K562 (cell line): Measurements from ENCODE around the gene LRRC15. TPM values are rescaled to one million over a fixed set of nuclear protein-coding genes. Genes with fewer than 3 reads are reported as not detected.

Experiments
- ATAC-seq: fragments of 200-7000 bp; cut with Tn5 transposase; 3 replicates; pipeline ENCODE4 v1.9.1; 2020; ENCODE audit warnings: moderate library complexity
- BruUV-seq: library from RNA; stranded (reverse); fragments of 400-500 nt; replicated peaks from 2 replicates; lab custom pipeline; 2021; lab: Mats Ljungman, UMichigan
- CTCF ChIA-PET: fragments of 300-600 bp; formaldehyde crosslinking; extraction: SDS; loops from one replicate; lab custom pipeline; 2021; ENCODE audit warnings: low intra/inter-chr PET ratio; lab: Yijun Ruan, JAX
- POLR2A ChIA-PET: fragments of 300-600, 350-650 bp; sonication (Branson Sonifier 250); formaldehyde crosslinking; extraction: SDS; loops from one replicate; lab custom pipeline; 2021; ENCODE audit warnings: antibody characterized with exemption, inconsistent platforms; lab: Yijun Ruan, JAX
- DNase-seq, 4 experiments: peaks; one replicate each; pipeline versions ENCODE4 v3.0.0 to v3.0.0-alpha.2; 2011 to 2018; ENCODE audit warnings: low spot score in 3 of 4, mixed read lengths in 3 of 4; ENCODE audit errors: extremely low read depth in 1 of 4
- FAIRE-seq: peaks from 2 replicates; lab custom pipeline; 2011; peaks lifted over from hg19 to GRCh38; lab: Jason Lieb, UNC
- H2AFZ ChIP-seq: 2 replicates; pipeline ENCODE4 v1.6.0; 2011; ENCODE audit warnings: low read depth, low read length, control low read depth, inconsistent platforms
- H3K27ac ChIP-seq: fragments of 200-600 bp; 3 replicates; pipeline ENCODE4 v1.8.0; 2011; ENCODE audit warnings: low read depth, mild to moderate bottlenecking, control low read depth, inconsistent platforms, low read length, moderate library complexity, mixed read lengths; ENCODE audit errors: extremely low read depth
- H3K27me3 ChIP-seq, 2 experiments: fragments of 300-600 bp in 1 of 2; 2 replicates in 1 of 2; 3 replicates in 1 of 2; pipeline versions ENCODE4 v1.6.0 to v1.8.0; 2011; ENCODE audit warnings: inconsistent platforms in 2 of 2, low read length in 2 of 2, mild to moderate bottlenecking in 1 of 2, mixed read lengths in 1 of 2, moderate library complexity in 1 of 2; ENCODE audit not compliant: control insufficient read depth in 2 of 2, insufficient read depth in 2 of 2
- H3K36me3 ChIP-seq: fragments of 300-600 bp; 3 replicates; pipeline ENCODE4 v1.8.0; 2011; ENCODE audit warnings: mild to moderate bottlenecking, low read length, inconsistent platforms; ENCODE audit not compliant: control insufficient read depth, insufficient read depth
- H3K4me1 ChIP-seq, 2 experiments: fragments of 200-600 bp in 1 of 2; replicated peaks in 1 of 2; 2 replicates in 1 of 2; 3 replicates in 1 of 2; pipeline versions ENCODE4 v1.5.1 to v1.8.0; 2011; ENCODE audit warnings: inconsistent platforms in 2 of 2, low read length in 2 of 2, mild to moderate bottlenecking in 1 of 2, mixed read lengths in 1 of 2, moderate library complexity in 1 of 2; ENCODE audit not compliant: control insufficient read depth in 2 of 2, insufficient read depth in 2 of 2
- H3K4me2 ChIP-seq: 2 replicates; pipeline ENCODE4 v1.6.1; 2011; ENCODE audit warnings: low read length, control low read depth, inconsistent platforms, mixed read lengths; ENCODE audit not compliant: insufficient read depth
- H3K4me3 ChIP-seq: fragments of 200-600 bp; sonication (generic), shearing (Covaris generic); 2 replicates; pipeline ENCODE4 v1.5.1; 2016; ENCODE audit warnings: control low read depth, inconsistent platforms
- H3K79me2 ChIP-seq: fragments of 200-600 bp; 3 replicates; pipeline ENCODE4 v1.8.0; 2011; ENCODE audit warnings: low read length, inconsistent platforms; ENCODE audit not compliant: control insufficient read depth, insufficient read depth
- H3K9ac ChIP-seq, 2 experiments: 2 replicates each; pipeline versions ENCODE4 v1.6.0 to v1.6.1; 2011; ENCODE audit warnings: low read depth in 2 of 2, low read length in 2 of 2, control low read depth in 1 of 2, inconsistent platforms in 1 of 2, mild to moderate bottlenecking in 1 of 2, mixed read lengths in 1 of 2; ENCODE audit not compliant: insufficient read depth in 1 of 2
- H3K9me1 ChIP-seq: one replicate; pipeline ENCODE4 v1.6.0; 2011; ENCODE audit warnings: inconsistent platforms, mild to moderate bottlenecking, low read length, moderate library complexity; ENCODE audit not compliant: control insufficient read depth, insufficient read depth
- H3K9me3 ChIP-seq: replicated peaks from 2 replicates; pipeline ENCODE4 v1.5.1; 2011; ENCODE audit warnings: low read depth, low read length, inconsistent platforms; ENCODE audit not compliant: control insufficient read depth, insufficient read depth
- H4K20me1 ChIP-seq: replicated peaks from 2 replicates; pipeline ENCODE4 v1.6.1; 2011; ENCODE audit warnings: low read length, inconsistent platforms, mixed read lengths; ENCODE audit not compliant: control insufficient read depth, insufficient read depth
- ARID1B ChIP-seq: fragments of 450-650 bp; IDR thresholded peaks from 2 replicates; pipeline ENCODE4 v1.6.1; 2016; ENCODE audit warnings: antibody characterized with exemption, mild to moderate bottlenecking, inconsistent platforms
- CREM ChIP-seq: IDR thresholded peaks from 2 replicates; pipeline ENCODE4 v1.6.1; 2014; ENCODE audit warnings: antibody characterized with exemption, low read depth
- FOXK2 ChIP-seq, 2 experiments: fragments of 450-650 bp; IDR thresholded peaks in 1 of 2; conservative IDR thresholded peaks in 1 of 2; 2 replicates each; pipeline ENCODE4 v1.6.1; 2016; ENCODE audit warnings: low read depth in 2 of 2, mild to moderate bottlenecking in 1 of 2
- FOXM1 ChIP-seq, 2 experiments: fragments of 450-650 bp in 1 of 2; sonication (generic) in 1 of 2; formaldehyde crosslinking in 1 of 2; IDR thresholded peaks; 2 replicates each; pipeline versions ENCODE4 v1.6.1 to v1.9.0; 2017 to 2022; ENCODE audit warnings: low read depth in 2 of 2, mild to moderate bottlenecking in 2 of 2, missing genetic modification reagents in 1 of 2, moderate library complexity in 1 of 2
- MEF2D ChIP-seq: conservative IDR thresholded peaks from 2 replicates; pipeline ENCODE4 v1.6.1; 2016; ENCODE audit warnings: low read depth, missing genetic modification characterization, missing compliant biosample characterization
- MTA3 ChIP-seq: fragments of 450-650 bp; formaldehyde crosslinking; IDR thresholded peaks from 2 replicates; pipeline ENCODE4 v1.6.1; 2017; ENCODE audit warnings: mild to moderate bottlenecking, borderline replicate concordance
- MYBL2 ChIP-seq, 2 experiments: fragments of 450-650 bp in 1 of 2; sonication (generic) in 1 of 2; formaldehyde crosslinking in 1 of 2; IDR thresholded peaks; 2 replicates each; pipeline versions ENCODE4 v1.6.1 to v1.8.1; 2017 to 2022; ENCODE audit warnings: borderline replicate concordance in 1 of 2, inconsistent platforms in 1 of 2, low read depth in 1 of 2, mild to moderate bottlenecking in 1 of 2, missing genetic modification reagents in 1 of 2, moderate library complexity in 1 of 2
- NR2C1 ChIP-seq, 2 experiments: fragments of 450-650 bp; IDR thresholded peaks; 2 replicates each; pipeline ENCODE4 v1.6.1; 2017; ENCODE audit warnings: mild to moderate bottlenecking in 2 of 2, antibody characterized with exemption in 1 of 2, inconsistent platforms in 1 of 2, missing compliant biosample characterization in 1 of 2, missing genetic modification characterization in 1 of 2
- PPARD ChIP-seq: fragments of 250-450 bp; sonication (Bioruptor Pico); IDR thresholded peaks from 2 replicates; pipeline ENCODE4 v1.8.0; 2022; ENCODE audit warnings: inconsistent platforms, mild to moderate bottlenecking, moderate library complexity
- TAL1 ChIP-seq: fragments of 450-650 bp; IDR thresholded peaks from 2 replicates; pipeline ENCODE4 v1.6.1; 2016; ENCODE audit warnings: mild to moderate bottlenecking
- TCF3 ChIP-seq: sonication (generic); formaldehyde crosslinking; IDR thresholded peaks from 2 replicates; pipeline ENCODE4 v1.4.0; 2020; ENCODE audit warnings: mild to moderate bottlenecking, missing genetic modification reagents
- ZFP36 ChIP-seq: fragments of 150-350 bp; IDR thresholded peaks from 2 replicates; pipeline ENCODE4 v1.6.1; 2018; ENCODE audit warnings: low read length, low read depth; ENCODE audit not compliant: partially characterized antibody
- ZKSCAN8 ChIP-seq: fragments of 200-800 bp; sonication (Bioruptor generic); IDR thresholded peaks from 2 replicates; pipeline ENCODE4 v1.6.1; 2016; ENCODE audit warnings: missing genetic modification characterization, missing compliant biosample characterization
- WGBS: fragments of 100-300 bp; shearing (Covaris generic); methylation state at CpG from one replicate; pipeline ENCODE4 v1.1.6; 2016; ENCODE audit warnings: low coverage, mixed read lengths; ENCODE audit not compliant: insufficient coverage; ENCODE audit errors: missing lambda C conversion rate; 5-methylcytosine and 5-hydroxymethylcytosine counted together
- in situ Hi-C: fragments of 300-500 bp; cut with MboI; formaldehyde crosslinking; loops from 4 replicates; pipeline ENCODE4 v1.15.0; 2018; ENCODE audit warnings: inconsistent platforms, mixed read lengths
- intact Hi-C: fragments of 100-400 bp; cut with micrococcal nuclease; formaldehyde crosslinking; loops from 2 replicates; pipeline ENCODE4 v1.14.2; 2022
- polyA plus RNA-seq, 8 experiments: library from polyadenylated mRNA; depleted of rRNA in 4 of 8; stranded (reverse) in 5 of 8; unstranded in 3 of 8; fragments of >200 nt; fragmentation: Nextera tagmentation in 2 of 8; fragmentation: Illumina TruSeq in 1 of 8; extraction: Ambion mirVana in 2 of 8; extraction: Trizol in 1 of 8; gene quantifications; 2 replicates each; pipeline versions ENCODE4 v1.2.1 to v1.2.3, GENCODE V29; 2011 to 2014; ENCODE audit warnings: inconsistent platforms in 1 of 8, missing spikeins in 1 of 8
- total RNA-seq, 7 experiments: library from RNA; depleted of rRNA in 6 of 7; stranded (reverse); fragments of >200 nt in 6 of 7; fragmentation: Illumina TruSeq in 2 of 7; extraction: Trizol in 2 of 7; gene quantifications; 2 replicates each; pipeline versions ENCODE4 v1.2.1 to v1.2.3, GENCODE V29; 2011 to 2021; ENCODE audit warnings: low replicate concordance in 1 of 7
- TF ChIP-seq, protein P1 (sequence below): fragments of 450-650 bp; IDR thresholded peaks from 2 replicates; pipeline ENCODE4 v1.7.1; 2018; ENCODE audit warnings: mild to moderate bottlenecking, low read depth; ENCODE audit not compliant: partially characterized antibody
- TF ChIP-seq, protein P2 (sequence below): sonication (generic); formaldehyde crosslinking; IDR thresholded peaks from 2 replicates; pipeline ENCODE4 v1.8.0; 2022; ENCODE audit warnings: missing genetic modification reagents, mild to moderate bottlenecking, borderline replicate concordance
- TF ChIP-seq, protein P3 (sequence below): conservative IDR thresholded peaks from 2 replicates; pipeline ENCODE4 v1.6.1; 2011; ENCODE audit warnings: low read depth, mild to moderate bottlenecking, low read length; ENCODE audit not compliant: control insufficient read depth

LRRC15 gene
- total and polyA plus RNA-seq, 9 of the 15 experiments (the other 6 are each of a cell fraction or from before 2014, with no cell fraction given), result not detected

DNA sequence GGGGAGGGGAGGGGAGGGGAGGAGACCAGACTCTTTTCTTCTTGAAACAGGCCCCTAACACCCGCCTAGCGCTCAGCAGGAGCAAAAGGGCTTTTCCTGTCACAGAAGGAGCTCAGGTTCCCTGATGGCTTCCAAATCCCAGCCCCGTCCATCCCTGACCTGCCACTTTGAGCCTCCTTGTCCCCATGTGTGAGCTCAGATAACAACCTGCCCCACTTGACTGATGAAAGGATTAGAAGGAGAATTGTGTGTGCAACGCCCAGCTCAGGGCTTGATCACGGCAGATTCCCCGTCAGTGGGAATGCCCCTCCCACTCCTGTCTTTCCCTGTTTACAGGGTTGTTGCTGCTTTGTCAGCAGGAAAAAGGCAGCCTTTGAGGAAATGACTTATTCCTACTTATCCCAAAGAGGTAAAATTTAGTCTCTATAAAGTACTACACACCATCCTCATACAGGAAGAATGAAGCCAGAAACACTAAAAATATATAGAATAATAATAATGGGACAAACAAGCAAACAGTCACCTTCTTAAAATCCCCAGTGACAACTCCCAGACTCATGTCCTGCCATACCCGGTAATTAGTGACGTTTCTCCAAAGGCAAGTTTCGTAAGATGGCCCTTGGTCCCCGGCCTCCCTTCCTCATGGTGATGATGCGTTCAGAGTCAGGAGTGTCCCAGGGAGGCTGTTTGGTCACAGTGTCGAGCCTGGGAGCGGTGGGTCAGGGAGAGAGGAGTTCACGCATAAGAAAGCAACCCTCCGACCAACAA, 6.1 kb upstream of the LRRC15 start:
- DNase-seq (peak in 3 of 4 experiments; percentile 25 to 34 (median 28)), FAIRE-seq (no peak), ATAC-seq (no peak; the same call in 2 of the 3 replicates)
- no peak overlapping the region for H3K27ac ChIP-seq
- H3K4me1 ChIP-seq, result no peaks in the 10 kb centered on the region
- no peak overlapping the region for H2AFZ ChIP-seq
- H3K9me3 ChIP-seq, result no peaks in the 10 kb centered on the region
- no peaks in the 10 kb centered on the region for H3K36me3 ChIP-seq
- in situ Hi-C loops, result no loop called here
- H3K9me1 ChIP-seq, result no peaks in the 10 kb centered on the region
- no peak overlapping the region for H3K4me3 ChIP-seq
- H3K27me3 ChIP-seq, result peaks cover 54 to 81% of the 10 kb centered on the region in 2 experiments
- H4K20me1 ChIP-seq, result peaks cover 3% of the 10 kb centered on the region; the same call in 1 of the 2 replicates
- intact Hi-C loops, result no loop called here
- 2% methylated on average over 12 of the region's 15 CpGs for WGBS
- ChIA-PET POLR2A (interaction anchor here (0.6 kb wide), 1 partner anchor 1537 kb away, joined by 3 read pairs; no protein-coding TSS in a partner anchor), CTCF (no interaction called here)
- H3K9ac ChIP-seq, result no peak overlapping the region
- BruUV-seq, result no TSS peak
- no peak overlapping the region for H3K4me2 ChIP-seq
- H3K79me2 ChIP-seq, result no peaks in the 10 kb centered on the region
- TF ChIP-seq FOXK2 (conservative IDR thresholded peaks at IDR 0.05 in 1 of 2, IDR thresholded peaks at IDR 0.05 in 1 of 2; ENCODE audit: low read depth in 2 of 2) (no peak), ARID1B (peak; percentile 25; the same call in 1 of the 2 replicates), TCF3 (CRISPR knock-in tag) (peak; percentile 52), ZKSCAN8 (no peak), FOXM1 (IDR thresholded peaks at IDR 0.05; ENCODE audit: low read depth) (no peak), FOXM1 (CRISPR knock-in tag; IDR thresholded peaks at IDR 0.05; ENCODE audit: low read depth) (no peak), MEF2D (tag) (no peak), MYBL2 (IDR thresholded peaks at IDR 0.05; ENCODE audit: low read depth) (no peak), MYBL2 (CRISPR knock-in tag; IDR thresholded peaks at IDR 0.05; ENCODE audit: borderline replicate concordance) (no peak), PPARD (CRISPR knock-in tag) (no peak), ZFP36 (no peak), MTA3 (no peak), NR2C1 (IDR thresholded peaks at IDR 0.05) (no peak), NR2C1 (tag; IDR thresholded peaks at IDR 0.05) (no peak), CREM (no peak), TAL1 (peak; percentile 35)
- TF ChIP-seq, protein P1, sequence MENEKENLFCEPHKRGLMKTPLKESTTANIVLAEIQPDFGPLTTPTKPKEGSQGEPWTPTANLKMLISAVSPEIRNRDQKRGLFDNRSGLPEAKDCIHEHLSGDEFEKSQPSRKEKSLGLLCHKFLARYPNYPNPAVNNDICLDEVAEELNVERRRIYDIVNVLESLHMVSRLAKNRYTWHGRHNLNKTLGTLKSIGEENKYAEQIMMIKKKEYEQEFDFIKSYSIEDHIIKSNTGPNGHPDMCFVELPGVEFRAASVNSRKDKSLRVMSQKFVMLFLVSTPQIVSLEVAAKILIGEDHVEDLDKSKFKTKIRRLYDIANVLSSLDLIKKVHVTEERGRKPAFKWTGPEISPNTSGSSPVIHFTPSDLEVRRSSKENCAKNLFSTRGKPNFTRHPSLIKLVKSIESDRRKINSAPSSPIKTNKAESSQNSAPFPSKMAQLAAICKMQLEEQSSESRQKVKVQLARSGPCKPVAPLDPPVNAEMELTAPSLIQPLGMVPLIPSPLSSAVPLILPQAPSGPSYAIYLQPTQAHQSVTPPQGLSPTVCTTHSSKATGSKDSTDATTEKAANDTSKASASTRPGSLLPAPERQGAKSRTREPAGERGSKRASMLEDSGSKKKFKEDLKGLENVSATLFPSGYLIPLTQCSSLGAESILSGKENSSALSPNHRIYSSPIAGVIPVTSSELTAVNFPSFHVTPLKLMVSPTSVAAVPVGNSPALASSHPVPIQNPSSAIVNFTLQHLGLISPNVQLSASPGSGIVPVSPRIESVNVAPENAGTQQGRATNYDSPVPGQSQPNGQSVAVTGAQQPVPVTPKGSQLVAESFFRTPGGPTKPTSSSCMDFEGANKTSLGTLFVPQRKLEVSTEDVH, result no peak
- TF ChIP-seq, protein P2, sequence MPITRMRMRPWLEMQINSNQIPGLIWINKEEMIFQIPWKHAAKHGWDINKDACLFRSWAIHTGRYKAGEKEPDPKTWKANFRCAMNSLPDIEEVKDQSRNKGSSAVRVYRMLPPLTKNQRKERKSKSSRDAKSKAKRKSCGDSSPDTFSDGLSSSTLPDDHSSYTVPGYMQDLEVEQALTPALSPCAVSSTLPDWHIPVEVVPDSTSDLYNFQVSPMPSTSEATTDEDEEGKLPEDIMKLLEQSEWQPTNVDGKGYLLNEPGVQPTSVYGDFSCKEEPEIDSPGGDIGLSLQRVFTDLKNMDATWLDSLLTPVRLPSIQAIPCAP, result no peak
- TF ChIP-seq, protein P3, sequence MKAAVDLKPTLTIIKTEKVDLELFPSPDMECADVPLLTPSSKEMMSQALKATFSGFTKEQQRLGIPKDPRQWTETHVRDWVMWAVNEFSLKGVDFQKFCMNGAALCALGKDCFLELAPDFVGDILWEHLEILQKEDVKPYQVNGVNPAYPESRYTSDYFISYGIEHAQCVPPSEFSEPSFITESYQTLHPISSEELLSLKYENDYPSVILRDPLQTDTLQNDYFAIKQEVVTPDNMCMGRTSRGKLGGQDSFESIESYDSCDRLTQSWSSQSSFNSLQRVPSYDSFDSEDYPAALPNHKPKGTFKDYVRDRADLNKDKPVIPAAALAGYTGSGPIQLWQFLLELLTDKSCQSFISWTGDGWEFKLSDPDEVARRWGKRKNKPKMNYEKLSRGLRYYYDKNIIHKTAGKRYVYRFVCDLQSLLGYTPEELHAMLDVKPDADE, result no peak
